ENCODE measurements around the gene TOR4A. TPM values are rescaled to one million over a fixed set of nuclear protein-coding genes. Genes with fewer than 3 reads are reported as not detected.

TOR4A gene
- total RNA-seq, 6 experiments from 2014 or later = 58.4 to 76.2 (median 62.2) TPM

DNA sequence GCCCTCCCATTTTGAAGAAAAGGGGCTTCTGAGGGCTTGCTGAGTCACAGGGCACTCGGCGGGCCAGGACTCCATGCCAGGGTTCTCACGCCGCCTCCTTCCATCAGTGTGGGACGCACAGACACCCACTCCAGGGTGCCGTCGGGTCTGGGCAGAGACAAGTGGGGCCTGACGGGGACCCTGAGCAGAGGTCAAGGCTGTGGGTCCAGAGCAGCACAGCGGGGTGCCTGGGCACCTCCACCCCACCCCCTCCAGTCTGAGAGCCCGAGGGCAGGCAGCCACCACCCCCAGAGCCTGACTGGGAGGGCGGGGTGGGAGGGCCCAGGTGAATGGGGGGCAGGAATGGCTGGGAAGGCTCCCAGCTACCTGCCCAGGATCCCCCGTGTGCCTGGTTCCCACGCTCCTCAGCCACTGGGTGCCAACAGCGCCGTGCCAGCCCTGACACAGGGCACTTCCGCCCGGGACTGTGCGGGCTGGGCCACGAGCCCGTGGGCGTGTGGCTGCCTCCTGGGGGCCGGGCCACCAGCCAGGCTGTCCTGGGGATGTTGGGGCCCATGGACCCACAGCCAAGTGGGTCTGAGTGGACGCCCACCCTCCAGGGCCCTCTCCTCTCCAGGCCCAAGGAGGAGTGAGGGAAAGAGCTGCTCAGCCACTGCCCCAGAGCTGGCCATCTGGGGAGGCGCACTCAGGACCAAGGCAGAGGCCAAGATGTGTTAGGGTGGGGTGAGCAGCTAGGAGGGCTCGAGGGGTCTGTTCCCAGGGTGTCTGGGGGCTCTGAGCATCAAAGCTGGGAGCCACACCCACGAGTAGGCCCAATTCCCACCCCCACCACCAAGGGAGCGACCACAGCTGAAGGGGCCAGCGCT is 34.7 kb downstream of the TOR4A start:
- Mint-ChIP-seq H3K9me3 (no peaks in the 10 kb centered on the region), H3K4me3 (no peak overlapping the region), H3K36me3 (ENCODE audit: low read depth) (no peaks in the 10 kb centered on the region), H3K4me1 (ENCODE audit: low read depth) (no peaks in the 10 kb centered on the region), H3K27ac (no peak overlapping the region), H3K27me3 (ENCODE audit: insufficient read depth) (0 out of 2 replicates have a peak, but pooled peaks cover 2% of the 10 kb centered on the region)
- DNase-seq = no peak
- TF ChIP-seq, protein P1, sequence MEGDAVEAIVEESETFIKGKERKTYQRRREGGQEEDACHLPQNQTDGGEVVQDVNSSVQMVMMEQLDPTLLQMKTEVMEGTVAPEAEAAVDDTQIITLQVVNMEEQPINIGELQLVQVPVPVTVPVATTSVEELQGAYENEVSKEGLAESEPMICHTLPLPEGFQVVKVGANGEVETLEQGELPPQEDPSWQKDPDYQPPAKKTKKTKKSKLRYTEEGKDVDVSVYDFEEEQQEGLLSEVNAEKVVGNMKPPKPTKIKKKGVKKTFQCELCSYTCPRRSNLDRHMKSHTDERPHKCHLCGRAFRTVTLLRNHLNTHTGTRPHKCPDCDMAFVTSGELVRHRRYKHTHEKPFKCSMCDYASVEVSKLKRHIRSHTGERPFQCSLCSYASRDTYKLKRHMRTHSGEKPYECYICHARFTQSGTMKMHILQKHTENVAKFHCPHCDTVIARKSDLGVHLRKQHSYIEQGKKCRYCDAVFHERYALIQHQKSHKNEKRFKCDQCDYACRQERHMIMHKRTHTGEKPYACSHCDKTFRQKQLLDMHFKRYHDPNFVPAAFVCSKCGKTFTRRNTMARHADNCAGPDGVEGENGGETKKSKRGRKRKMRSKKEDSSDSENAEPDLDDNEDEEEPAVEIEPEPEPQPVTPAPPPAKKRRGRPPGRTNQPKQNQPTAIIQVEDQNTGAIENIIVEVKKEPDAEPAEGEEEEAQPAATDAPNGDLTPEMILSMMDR (IDR thresholded peaks at IDR 0.05) = no peak

DNA sequence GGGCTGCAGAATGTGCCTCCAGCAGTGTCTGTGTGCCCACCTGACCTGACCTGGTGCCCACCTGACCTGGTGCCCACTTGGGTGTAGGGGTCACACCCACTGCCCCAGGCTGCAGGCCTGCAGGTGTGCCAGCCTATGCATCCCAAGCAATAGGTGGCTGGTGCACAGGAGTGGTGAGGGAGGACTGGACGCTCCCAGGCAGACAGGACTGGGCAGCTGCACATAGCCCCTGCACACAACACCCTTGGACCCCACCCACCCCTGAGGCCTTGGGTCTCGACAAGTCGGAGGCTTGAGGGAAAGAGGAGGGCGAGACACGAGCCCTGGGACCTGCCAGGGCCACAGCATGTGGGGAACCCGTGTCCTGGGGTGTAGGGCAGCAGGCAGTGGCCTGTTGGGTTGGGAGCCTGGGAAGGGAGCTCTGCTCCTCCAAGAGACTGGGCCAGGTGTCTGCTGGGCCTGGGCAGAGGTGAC is 35.4 kb downstream of the TOR4A start:
- no peaks in the 10 kb centered on the region for H3K36me3 Mint-ChIP-seq (ENCODE audit: low read depth)
- H3K4me3 Mint-ChIP-seq = no peak overlapping the region
- TF ChIP-seq, protein P1 (IDR thresholded peaks at IDR 0.05) = no peak
- no peak for DNase-seq
- H3K4me1 Mint-ChIP-seq (ENCODE audit: low read depth) = no peaks in the 10 kb centered on the region
- H3K27ac Mint-ChIP-seq = no peak overlapping the region
- 0 out of 2 replicates have a peak, but pooled peaks cover 2% of the 10 kb centered on the region for H3K27me3 Mint-ChIP-seq (ENCODE audit: insufficient read depth)
- H3K9me3 Mint-ChIP-seq = no peaks in the 10 kb centered on the region

DNA sequence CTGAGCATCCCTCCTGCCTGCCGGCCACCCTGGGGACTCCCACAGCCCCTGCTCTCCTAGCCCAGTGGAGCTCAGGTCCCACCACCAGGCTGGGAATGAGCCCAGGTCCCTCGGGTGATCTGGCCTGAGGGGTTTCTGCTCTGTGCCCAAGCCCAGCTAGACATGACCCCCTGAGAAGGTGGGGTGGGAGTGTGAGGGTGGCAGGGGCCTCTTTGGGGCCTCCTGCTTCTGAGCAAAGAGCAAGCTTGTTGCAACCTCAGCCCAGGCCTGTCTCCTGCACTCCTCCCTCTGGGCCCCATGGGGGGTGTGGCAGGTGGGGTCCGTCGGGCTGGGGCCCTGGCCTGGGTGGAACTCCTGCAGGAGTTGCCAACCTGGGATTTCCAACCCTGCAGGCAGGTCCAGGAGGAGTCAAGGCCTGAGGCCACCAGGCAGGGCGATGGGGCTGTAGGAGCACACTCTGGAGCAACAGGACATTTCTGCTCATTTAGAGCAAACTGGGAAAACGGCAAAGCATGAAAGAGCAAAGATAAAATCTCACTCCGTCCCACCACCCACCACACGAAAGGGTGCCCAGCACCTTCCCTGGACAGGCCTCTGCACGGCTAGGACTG is 35.9 kb downstream of the TOR4A start:
- DNase-seq = no peak

DNA sequence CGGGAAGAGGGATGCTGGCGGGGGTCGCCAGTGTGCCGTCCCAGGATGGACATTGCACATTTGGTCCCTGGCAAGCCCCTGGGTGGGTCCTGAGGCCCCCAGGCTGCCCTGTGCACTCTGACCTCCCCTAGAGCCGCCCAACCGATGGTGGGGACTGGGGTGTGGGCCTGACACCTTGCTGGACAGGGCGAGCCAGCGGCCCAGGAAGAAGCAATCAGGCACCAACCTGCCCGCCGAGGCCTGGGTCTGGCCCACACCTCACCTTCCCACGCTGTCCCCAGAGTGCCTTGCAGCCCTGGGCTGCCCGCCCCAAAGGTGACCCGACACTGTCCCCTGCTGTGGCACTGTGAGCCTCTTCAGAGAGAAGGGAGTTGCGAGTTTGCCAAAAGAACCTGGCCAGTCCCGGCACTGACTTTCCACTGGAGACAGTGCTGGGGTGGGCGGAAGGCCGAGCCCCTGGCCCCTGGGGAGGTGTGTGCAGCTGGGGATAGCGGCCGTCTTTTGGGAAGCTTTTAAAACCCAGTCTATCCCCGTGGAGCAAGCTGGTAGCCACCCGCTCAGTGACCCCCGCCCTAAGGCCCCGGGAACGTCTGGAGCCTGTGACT is 36.5 kb downstream of the TOR4A start:
- TF ChIP-seq, protein P1 (IDR thresholded peaks at IDR 0.05) = no peak
- DNase-seq = no peak
- H3K4me1 Mint-ChIP-seq (ENCODE audit: low read depth) = no peaks in the 10 kb centered on the region
- H3K27me3 Mint-ChIP-seq (ENCODE audit: insufficient read depth) = 0 out of 2 replicates have a peak, but pooled peaks cover 2% of the 10 kb centered on the region
- H3K4me3 Mint-ChIP-seq = no peak overlapping the region
- no peaks in the 10 kb centered on the region for H3K9me3 Mint-ChIP-seq
- no peak overlapping the region for H3K27ac Mint-ChIP-seq
- no peaks in the 10 kb centered on the region for H3K36me3 Mint-ChIP-seq (ENCODE audit: low read depth)

More for the DNA sequence above, 35.9 kb downstream of the TOR4A start:
- no peaks in the 10 kb centered on the region for H3K9me3 Mint-ChIP-seq
- H3K36me3 Mint-ChIP-seq (ENCODE audit: low read depth) = no peaks in the 10 kb centered on the region
- H3K4me3 Mint-ChIP-seq = no peak overlapping the region
- 0 out of 2 replicates have a peak, but pooled peaks cover 2% of the 10 kb centered on the region for H3K27me3 Mint-ChIP-seq (ENCODE audit: insufficient read depth)
- H3K4me1 Mint-ChIP-seq (ENCODE audit: low read depth) = no peaks in the 10 kb centered on the region
- no peak overlapping the region for H3K27ac Mint-ChIP-seq
- TF ChIP-seq, protein P1 (IDR thresholded peaks at IDR 0.05) = no peak
